Measurements from ENCODE around the gene FCMR.
"Not testable (repeated sequence)": the region's sequence is repeated elsewhere in the genome, so short reads cannot be mapped to it uniquely, and the experiment has no call there.

Gene FCMR

GRCh38 chr1:206872139-206872538 is 49.6 kb downstream of the FCMR start:
- DNase-seq (ENCODE audit: low read depth): no peak

- no peak for DNase-seq (ENCODE audit: low read depth)
Measured at GRCh38 chr1:206868264-206868663, 53.5 kb downstream of the FCMR start.

- no peak for DNase-seq (ENCODE audit: low read depth)
Measured at GRCh38 chr1:206867716-206868115, 54.0 kb downstream of the FCMR start.

- no peak for DNase-seq (ENCODE audit: low read depth)
Measured at GRCh38 chr1:206867239-206867638, 54.5 kb downstream of the FCMR start.

- DNase-seq (ENCODE audit: low read depth): no peak
Measured at GRCh38 chr1:206866062-206866461, 55.7 kb downstream of the FCMR start.

GRCh38 chr1:206864939-206865671 is 56.6 kb downstream of the FCMR start, which contains the start of gene IL20:
IL20 (plus strand) TSS chr1:206865623; CDS start chr1:206865853, 230 bp downstream.
- peak; percentile 71 for DNase-seq (ENCODE audit: low read depth)

GRCh38 chr1:206863266-206863665 is 58.5 kb downstream of the FCMR start:
- DNase-seq (ENCODE audit: low read depth): no peak

- no peak for DNase-seq (ENCODE audit: low read depth)
Measured at GRCh38 chr1:206860165-206860564, 61.6 kb downstream of the FCMR start.

GRCh38 chr1:206859082-206859521 is 62.6 kb downstream of the FCMR start:
- no peak for DNase-seq (ENCODE audit: low read depth)

- DNase-seq (ENCODE audit: low read depth): no peak
Measured at GRCh38 chr1:206856674-206857464, 64.9 kb downstream of the FCMR start.

- no peak for DNase-seq (ENCODE audit: low read depth)
Measured at GRCh38 chr1:206855859-206856258, 65.9 kb downstream of the FCMR start.

- DNase-seq (ENCODE audit: low read depth): no peak
Measured at GRCh38 chr1:206854401-206855129, 67.2 kb downstream of the FCMR start.

GRCh38 chr1:206853696-206854095 is 68.0 kb downstream of the FCMR start:
- DNase-seq (ENCODE audit: low read depth): not testable (repeated sequence)
